MM.1S (cell line): Measurements from ENCODE around the gene RSPH3.
"Not testable (repeated sequence)": the region's sequence is repeated elsewhere in the genome, so short reads cannot be mapped to it uniquely, and the experiment has no call there.

ENCODE experiments used
- DNase-seq: peaks from one replicate; pipeline ENCODE4 v3.0.0-alpha.2; 2015
- H2AFZ ChIP-seq: fragments of 300-600 bp; sonication (generic); 2 replicates; pipeline ENCODE4 v1.6.0; 2016; ENCODE audit warnings: antibody characterized with exemption, low read length
- H3F3A ChIP-seq: fragments of 300-600 bp; sonication (generic); 2 replicates; pipeline ENCODE4 v1.6.1; 2016; ENCODE audit warnings: mild to moderate bottlenecking, antibody characterized with exemption, low read length, moderate library complexity, mixed read lengths; ENCODE audit not compliant: insufficient read depth
- H3K27ac ChIP-seq: fragments of 300-600 bp; sonication (generic); 2 replicates; pipeline ENCODE4 v1.5.1; 2016; ENCODE audit warnings: mild to moderate bottlenecking, low read length
- H3K27me3 ChIP-seq: fragments of 300-600 bp; sonication (generic); replicated peaks from 2 replicates; pipeline ENCODE4 v1.6.0; 2016; ENCODE audit warnings: low read length; ENCODE audit not compliant: insufficient read depth
- H3K36me3 ChIP-seq: fragments of 300-600 bp; sonication (generic); replicated peaks from 2 replicates; pipeline ENCODE4 v1.6.1; 2016; ENCODE audit warnings: mild to moderate bottlenecking, low read length, mixed read lengths; ENCODE audit not compliant: insufficient read depth
- H3K4me1 ChIP-seq: fragments of 300-600 bp; sonication (generic); 2 replicates; pipeline ENCODE4 v1.6.1; 2016; ENCODE audit warnings: low read length, mixed read lengths
- H3K4me2 ChIP-seq: fragments of 300-600 bp; sonication (generic); 2 replicates; pipeline ENCODE4 v1.6.0; 2016; ENCODE audit warnings: low read depth, low read length
- H3K4me3 ChIP-seq: fragments of 300-600 bp; sonication (generic); 2 replicates; pipeline ENCODE4 v1.5.1; 2016; ENCODE audit warnings: low read length, mixed read lengths
- H3K79me2 ChIP-seq: fragments of 300-600 bp; sonication (generic); 2 replicates; pipeline ENCODE4 v1.6.1; 2016; ENCODE audit warnings: mixed run types, low read length, mixed read lengths
- H3K9ac ChIP-seq: fragments of 300-600 bp; sonication (generic); 2 replicates; pipeline ENCODE4 v1.6.1; 2016; ENCODE audit warnings: low read length, mixed read lengths
- H3K9me2 ChIP-seq: fragments of 300-600 bp; sonication (generic); replicated peaks from 2 replicates; pipeline ENCODE4 v1.6.1; 2016; ENCODE audit warnings: mild to moderate bottlenecking, low read length, mixed read lengths; ENCODE audit not compliant: insufficient read depth
- H3K9me3 ChIP-seq: fragments of 300-600 bp; sonication (generic); replicated peaks from 2 replicates; pipeline ENCODE4 v1.6.1; 2016; ENCODE audit warnings: mild to moderate bottlenecking, low read length, mixed read lengths; ENCODE audit not compliant: insufficient read depth
- H4K20me1 ChIP-seq: fragments of 300-600 bp; sonication (generic); 2 replicates; pipeline ENCODE4 v1.6.1; 2016; ENCODE audit warnings: mild to moderate bottlenecking, low read length, moderate library complexity, mixed read lengths; ENCODE audit not compliant: insufficient read depth
- EZH2 ChIP-seq: fragments of 300-600 bp; sonication (generic); optimal IDR thresholded peaks from 2 replicates; pipeline ENCODE3; 2017; ENCODE audit warnings: low read depth, mild to moderate bottlenecking, antibody characterized with exemption, low read length, mixed read lengths
- EZH2phosphoT487 ChIP-seq: fragments of 300-600 bp; sonication (generic); IDR thresholded peaks from 2 replicates; pipeline ENCODE4 v1.6.1; 2018; ENCODE audit warnings: antibody characterized with exemption, low read length
- TF ChIP-seq, protein P1 (sequence below): fragments of 300-600 bp; sonication (generic); IDR thresholded peaks from 2 replicates; pipeline ENCODE4 v1.5.1; 2016; ENCODE audit warnings: antibody characterized with exemption, low read length, mixed read lengths

RSPH3 gene

DNA sequence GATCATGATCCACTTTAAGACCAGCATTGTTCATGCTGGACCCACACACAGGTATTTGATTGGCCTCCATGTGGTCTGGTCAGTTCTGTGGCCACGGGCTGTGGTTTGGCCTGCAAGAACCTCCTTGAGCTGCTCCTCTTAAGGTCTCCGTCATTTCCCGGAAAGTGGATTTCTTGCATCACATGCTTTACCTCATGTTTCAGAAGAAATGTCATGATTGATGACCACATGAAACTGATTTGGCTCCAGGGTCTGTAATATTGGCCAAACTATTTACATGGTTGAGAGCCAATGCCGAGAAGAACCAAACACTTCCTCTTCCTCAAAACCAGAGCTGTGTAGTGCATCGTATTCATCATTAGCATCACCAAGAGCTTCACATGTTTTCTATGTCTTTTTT, 13.2 kb upstream of the RSPH3 start:
- no peaks in the 10 kb centered on the region for H3F3A ChIP-seq
- H4K20me1 ChIP-seq = no peaks in the 10 kb centered on the region
- no peaks in the 10 kb centered on the region for H3K9me2 ChIP-seq
- H3K4me3 ChIP-seq = no peak overlapping the region
- H3K27ac ChIP-seq = no peak overlapping the region
- no peaks in the 10 kb centered on the region for H3K27me3 ChIP-seq
- H2AFZ ChIP-seq = no peak overlapping the region
- no peaks in the 10 kb centered on the region for H3K9me3 ChIP-seq
- H3K4me1 ChIP-seq = no peaks in the 10 kb centered on the region
- no peak overlapping the region for H3K4me2 ChIP-seq
- no peak overlapping the region for H3K9ac ChIP-seq
- no peaks in the 10 kb centered on the region for H3K36me3 ChIP-seq
- DNase-seq = no peak
- TF ChIP-seq EZH2phosphoT487 = no peak
- TF ChIP-seq, protein P1, sequence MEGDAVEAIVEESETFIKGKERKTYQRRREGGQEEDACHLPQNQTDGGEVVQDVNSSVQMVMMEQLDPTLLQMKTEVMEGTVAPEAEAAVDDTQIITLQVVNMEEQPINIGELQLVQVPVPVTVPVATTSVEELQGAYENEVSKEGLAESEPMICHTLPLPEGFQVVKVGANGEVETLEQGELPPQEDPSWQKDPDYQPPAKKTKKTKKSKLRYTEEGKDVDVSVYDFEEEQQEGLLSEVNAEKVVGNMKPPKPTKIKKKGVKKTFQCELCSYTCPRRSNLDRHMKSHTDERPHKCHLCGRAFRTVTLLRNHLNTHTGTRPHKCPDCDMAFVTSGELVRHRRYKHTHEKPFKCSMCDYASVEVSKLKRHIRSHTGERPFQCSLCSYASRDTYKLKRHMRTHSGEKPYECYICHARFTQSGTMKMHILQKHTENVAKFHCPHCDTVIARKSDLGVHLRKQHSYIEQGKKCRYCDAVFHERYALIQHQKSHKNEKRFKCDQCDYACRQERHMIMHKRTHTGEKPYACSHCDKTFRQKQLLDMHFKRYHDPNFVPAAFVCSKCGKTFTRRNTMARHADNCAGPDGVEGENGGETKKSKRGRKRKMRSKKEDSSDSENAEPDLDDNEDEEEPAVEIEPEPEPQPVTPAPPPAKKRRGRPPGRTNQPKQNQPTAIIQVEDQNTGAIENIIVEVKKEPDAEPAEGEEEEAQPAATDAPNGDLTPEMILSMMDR = no peak
- TF ChIP-seq EZH2 = no peak
- no peaks in the 10 kb centered on the region for H3K79me2 ChIP-seq

DNA sequence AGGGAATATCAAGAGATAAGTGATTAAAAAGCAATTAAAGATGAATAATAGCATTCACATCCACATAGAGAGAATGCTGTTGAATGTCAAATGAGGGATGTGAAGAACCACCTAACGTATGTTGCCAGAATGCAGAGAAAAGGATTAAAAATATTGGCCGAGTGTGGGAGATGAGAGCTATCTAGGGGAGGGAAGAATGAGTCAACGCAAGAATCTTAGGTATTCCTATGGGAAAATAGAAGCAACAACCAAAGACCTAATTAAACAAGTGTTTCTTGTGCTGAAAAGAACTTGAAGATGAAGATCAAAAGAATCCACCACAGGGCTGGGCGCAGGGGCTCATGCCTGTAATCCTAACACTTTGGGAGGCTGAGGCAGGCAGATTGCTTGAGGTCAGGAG, 12.2 kb upstream of the RSPH3 start:
- Histone ChIP-seq H3K36me3 (no peaks in the 10 kb centered on the region), H3K4me1 (no peaks in the 10 kb centered on the region), H3K4me3 (no peak overlapping the region), H3K27me3 (no peaks in the 10 kb centered on the region), H3F3A (no peaks in the 10 kb centered on the region), H4K20me1 (no peaks in the 10 kb centered on the region), H3K79me2 (no peaks in the 10 kb centered on the region), H3K27ac (no peak overlapping the region), H2AFZ (no peak overlapping the region), H3K9me3 (no peaks in the 10 kb centered on the region), H3K9me2 (no peaks in the 10 kb centered on the region), H3K4me2 (no peak overlapping the region), H3K9ac (no peak overlapping the region)
- TF ChIP-seq, protein P1 = no peak
- TF ChIP-seq EZH2phosphoT487 = no peak
- no peak for TF ChIP-seq EZH2
- no peak for DNase-seq

DNA sequence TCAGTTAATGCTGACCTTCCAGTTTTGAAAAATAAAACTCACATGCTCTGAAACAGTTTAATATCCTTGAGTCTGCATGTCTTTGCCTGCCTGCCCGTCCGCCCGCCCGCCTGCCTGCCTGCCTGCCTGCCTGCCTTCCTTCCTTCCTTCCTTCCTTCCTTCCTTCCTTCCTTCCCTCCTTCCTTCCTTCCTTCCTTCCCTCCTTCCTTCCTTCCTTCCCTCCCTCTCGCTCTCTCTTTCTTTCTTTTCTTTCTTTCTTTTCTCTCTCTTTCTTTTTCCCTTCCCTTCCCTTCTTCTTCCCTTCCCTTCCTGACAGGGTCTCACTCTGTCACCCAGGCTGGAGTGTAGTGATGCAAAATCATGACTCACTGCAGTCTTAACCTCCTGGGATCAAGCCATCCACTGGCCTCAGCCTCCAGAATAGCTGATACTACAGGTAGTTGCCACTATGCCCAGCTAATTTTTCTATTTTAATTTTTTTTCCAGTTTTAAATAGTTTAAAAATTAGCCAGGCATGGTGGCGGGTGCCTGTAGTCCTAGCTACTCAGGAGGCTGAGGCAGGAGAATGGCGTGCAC, 10.1 kb upstream of the RSPH3 start:
- H3K27me3 ChIP-seq, H3K4me2 ChIP-seq, H3K9me2 ChIP-seq, H3K9ac ChIP-seq, H3F3A ChIP-seq, H2AFZ ChIP-seq, H3K9me3 ChIP-seq, H3K4me1 ChIP-seq, H3K36me3 ChIP-seq, H3K4me3 ChIP-seq, H3K27ac ChIP-seq, H4K20me1 ChIP-seq, H3K79me2 ChIP-seq, DNase-seq: not testable (repeated sequence)

DNA sequence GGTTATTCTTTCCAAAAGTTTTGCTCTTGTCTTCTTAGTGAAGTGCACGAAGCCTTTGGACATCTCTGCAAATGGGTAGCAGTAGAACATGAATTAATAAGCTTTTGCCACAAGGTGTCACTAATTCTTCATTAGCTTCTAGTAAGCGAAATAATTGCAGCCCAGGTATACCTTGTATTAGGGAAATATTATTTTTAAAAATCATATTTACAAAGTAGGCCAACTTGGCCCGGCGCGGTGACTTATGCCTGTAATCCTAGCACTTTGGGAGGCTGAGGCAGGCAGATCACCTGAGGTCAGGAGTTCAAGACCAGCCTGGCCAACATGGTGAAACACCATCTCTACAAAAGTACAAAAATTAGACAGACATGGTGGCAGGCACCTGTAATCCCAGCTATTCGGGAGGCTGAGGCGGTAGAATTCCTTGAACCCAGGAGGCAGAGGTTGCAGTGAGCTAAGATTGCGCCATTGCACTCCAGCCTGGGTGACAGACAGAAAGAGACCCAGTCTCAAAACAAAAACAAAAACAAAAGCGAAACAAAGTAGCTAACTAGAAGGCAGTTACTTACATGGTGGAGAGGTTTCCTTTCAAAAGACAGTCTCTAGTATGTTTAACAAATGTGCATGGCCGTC, 8.8 kb upstream of the RSPH3 start:
- Histone ChIP-seq H3K79me2 (no peaks in the 10 kb centered on the region), H3F3A (no peaks in the 10 kb centered on the region), H3K9me2 (no peaks in the 10 kb centered on the region), H3K27me3 (no peaks in the 10 kb centered on the region), H3K4me1 (no peaks in the 10 kb centered on the region), H3K4me2 (peak overlapping the region; percentile 57), H3K9me3 (no peaks in the 10 kb centered on the region), H4K20me1 (no peaks in the 10 kb centered on the region), H3K36me3 (no peaks in the 10 kb centered on the region), H3K9ac (peak overlapping the region; percentile 31; the same call in 1 of the 2 replicates), H3K27ac (no peak overlapping the region; the same call in 1 of the 2 replicates), H2AFZ (peak overlapping the region; percentile 80), H3K4me3 (peak overlapping the region; percentile 53)
- peak; percentile 60 for DNase-seq
- TF ChIP-seq EZH2 = no peak
- TF ChIP-seq, protein P1 = peak; percentile 42
- TF ChIP-seq EZH2phosphoT487 = no peak
